CD4-positive, alpha-beta T cell treated with Interleukin-17A for 1 hour (primary cell): ENCODE results near the gene FCSK.
"Not testable (repeated sequence)": the region's sequence is repeated elsewhere in the genome, so short reads cannot be mapped to it uniquely, and the experiment has no call there.

Experiments
- DNase-seq: peaks from one replicate; pipeline ENCODE4 v3.0.0-alpha.2; 2020

FCSK gene

DNA sequence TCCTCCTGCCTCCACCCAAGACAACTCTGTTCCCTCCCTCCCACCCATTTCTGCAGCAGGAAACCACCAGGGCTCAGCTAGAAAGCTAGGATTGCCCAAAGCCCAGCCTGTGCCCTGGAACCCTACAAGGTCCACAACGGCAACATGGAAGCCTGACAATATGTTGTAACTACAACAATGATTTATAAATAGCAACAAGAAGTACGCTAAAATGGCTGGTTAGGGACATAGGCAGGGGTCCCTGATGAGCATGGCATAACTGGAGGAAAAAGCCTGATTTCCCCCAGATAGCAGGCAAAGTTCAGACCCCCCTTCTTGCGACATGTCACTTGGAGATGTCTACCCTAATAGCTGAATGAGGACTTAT is 22.1 kb upstream of the FCSK start:
- DNase-seq, result no peak

DNA sequence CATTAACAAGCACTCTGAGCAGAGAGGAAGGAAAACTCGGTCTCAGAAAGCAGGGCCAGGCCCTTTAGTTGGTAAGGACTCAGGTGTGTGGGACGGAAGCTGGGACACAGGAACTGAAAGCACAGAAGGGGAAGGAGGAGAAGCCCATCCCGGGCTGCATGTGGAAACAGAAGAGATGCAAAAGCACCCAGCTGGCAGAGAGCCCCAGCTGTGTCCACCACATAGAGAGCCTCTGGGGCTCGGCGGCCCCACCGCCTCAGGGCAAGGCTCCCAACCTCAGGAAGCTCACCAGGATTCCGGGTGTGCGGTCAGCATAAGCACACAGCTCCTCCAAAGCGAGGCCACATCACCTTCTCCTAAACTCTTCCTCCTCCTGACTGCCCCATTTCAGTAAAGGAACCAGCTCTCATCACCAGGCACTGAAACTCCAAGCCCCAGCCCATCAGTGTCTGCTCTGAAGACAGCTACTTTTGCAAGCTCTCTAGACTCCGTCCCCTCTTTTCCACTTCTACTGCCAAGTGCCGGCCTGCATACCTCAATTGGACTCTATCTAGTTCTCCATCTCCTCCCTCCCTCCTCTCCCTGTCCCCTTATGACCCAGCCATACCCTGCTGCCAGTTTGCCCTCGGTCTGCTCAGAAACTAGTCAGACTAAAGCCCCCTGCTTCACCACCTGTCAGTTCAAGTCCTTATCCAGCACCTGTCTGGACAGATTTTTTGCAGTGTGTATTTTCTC is 21.5 kb upstream of the FCSK start:
- DNase-seq, result no peak

DNA sequence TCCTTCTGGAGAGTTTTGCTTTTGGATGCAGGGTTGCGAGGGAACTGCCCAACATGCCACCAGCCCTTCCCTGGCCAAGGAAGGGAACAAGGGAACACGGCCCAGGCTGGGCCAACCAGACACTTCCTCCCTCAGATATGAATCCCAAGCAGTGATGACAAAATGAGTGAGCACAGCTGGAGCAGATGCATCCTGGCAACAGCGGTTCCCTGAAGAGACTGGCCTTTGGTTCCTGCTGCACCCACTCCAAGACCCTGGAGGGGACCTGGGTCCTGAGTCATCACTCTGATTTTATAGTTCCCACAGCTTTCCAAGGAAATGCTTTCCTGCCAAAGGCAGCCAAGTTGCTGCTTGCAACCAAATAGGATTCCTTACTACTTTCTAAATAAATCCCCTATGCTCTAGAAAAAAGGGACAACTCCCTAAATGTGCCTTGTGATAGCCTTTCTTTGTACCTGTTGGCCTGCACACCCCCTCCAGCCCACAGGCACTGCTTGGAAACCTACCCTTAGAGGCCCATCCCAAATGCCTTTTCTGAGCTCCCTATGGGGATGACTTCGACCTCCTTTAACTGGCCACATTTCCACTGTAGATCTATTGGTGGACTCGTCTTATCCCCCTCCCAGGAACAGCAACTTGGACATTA is 20.8 kb upstream of the FCSK start:
- no peak for DNase-seq

DNA sequence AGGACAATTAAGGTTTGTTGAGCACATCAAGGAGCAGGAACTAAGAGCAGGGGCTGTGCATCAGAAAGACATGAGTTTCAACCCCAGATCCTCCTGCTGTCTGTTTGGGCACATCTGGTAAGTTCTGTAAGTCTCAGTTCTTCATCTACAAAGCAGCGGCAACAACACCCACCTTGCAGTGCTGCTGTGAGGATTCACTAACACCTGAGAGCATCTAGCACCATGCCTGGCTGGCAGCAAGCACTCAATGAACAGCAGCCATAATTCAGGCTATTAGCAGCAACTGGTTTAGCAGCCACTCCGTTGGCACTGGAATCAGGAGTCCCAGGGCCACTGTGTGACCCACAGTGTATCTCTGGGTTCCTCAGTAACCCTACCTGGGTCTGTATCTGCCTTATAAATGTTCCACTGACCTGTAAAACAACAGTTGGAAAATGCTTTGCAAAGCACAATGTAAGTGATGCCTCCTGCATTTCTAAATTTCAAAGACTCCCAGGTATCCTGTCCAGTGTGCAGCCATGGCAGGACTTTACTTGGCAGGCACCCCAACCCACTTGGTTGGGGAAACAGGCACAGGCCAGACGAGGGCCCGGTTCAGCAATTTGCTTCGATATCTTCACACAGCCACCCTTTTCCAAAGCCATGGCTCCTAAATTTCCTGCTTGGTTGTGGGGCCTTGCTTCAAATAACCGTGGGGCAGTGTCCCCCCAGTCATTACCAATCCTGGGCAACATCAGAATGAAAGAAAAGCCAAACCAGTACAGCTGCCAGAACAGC is 19.7 kb upstream of the FCSK start:
- DNase-seq, result no peak

DNA sequence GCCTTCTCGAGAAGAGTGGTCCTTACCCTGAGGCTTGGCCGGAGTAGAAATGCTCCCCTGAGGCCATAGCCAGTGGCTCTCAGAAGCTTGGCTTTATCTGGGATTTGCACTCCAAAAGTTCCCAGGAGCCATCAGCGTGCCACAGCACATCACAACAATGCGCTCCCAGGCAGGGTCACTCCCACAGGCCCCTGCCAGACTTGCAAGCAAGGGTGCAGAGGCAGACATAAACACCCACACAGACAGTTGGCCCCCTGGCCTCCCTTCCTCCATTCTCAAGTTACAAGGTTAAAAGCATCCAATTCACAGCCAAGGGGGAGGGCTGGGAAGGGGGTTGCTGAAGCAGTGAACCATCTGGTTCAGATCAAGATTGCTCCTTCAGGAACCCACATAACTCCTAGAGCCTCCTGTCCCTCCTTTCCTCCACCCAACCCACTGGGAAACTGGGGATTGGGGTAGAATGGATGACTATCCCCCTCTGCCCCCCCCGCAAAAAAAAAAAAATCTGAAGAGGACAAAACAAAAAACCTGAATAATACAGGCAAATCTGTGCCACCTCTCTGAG is 17.3 kb upstream of the FCSK start:
- no peak for DNase-seq

DNA sequence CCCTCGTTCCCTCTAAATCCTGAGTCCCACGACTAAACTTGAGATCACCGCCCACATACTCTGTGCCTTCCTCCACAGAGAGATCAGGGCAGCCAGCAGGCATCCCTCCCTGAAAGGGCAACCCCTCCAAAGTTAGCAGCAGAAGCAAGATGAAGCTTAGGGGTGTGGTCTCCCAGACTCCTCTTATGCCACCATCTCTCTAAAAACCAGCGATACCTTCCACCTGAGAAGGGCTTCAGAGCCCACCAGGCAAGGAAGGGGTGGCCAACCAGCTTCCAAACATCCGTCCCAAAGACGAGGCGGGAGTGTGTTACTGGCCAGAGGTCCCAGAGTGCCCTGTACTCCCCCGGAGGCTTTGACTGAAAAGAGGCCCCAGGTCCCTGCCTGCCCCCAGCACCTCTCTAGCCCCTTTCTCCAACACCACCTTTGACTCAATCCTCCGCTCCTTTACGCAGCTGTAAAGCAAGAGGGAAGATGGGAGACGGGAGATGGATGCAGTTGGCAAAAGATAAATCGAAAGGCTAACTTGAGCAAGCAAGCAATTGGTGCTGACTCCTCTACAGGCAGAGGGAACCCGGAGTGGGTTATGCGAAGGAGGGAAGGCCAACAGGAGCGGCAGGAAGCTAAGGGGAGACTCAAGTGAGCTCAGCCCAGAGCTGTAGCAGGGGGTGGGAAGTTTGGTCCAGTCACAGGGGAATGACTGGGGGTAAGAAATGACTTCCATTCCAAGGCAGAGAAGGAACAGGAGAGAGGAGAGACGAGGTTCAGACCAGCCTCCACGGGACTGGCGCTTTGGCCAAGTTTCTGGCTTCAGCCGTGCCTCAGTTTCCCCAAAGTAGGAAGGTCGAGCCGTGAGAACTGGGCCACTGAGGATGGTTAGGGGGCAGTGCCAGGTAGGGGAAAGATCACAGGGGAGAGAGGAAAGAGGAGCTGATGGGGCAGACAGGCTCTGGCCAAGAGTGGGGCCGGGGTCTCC is 16.5 kb upstream of the FCSK start:
- DNase-seq, result no peak

DNA sequence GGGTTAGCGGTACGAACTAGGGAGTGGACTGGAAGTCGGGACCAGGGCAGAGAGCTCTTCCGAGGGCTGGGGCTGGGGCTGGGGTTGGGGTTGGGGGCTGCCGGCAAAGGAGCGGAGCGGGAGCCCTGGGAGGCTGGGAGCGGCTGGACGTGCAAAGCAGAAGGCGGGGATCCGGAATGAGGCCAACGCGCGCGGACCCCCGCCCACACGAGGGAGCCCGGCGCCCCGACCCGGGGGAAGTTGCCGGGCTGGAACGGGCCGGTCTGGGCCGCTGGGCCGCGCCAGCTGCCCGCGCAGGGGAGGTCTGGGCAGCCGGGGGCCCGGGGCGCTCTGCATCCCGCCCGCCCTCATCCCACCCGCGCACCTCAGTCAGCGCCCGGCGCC is 15.8 kb upstream of the FCSK start:
- no peak for DNase-seq

DNA sequence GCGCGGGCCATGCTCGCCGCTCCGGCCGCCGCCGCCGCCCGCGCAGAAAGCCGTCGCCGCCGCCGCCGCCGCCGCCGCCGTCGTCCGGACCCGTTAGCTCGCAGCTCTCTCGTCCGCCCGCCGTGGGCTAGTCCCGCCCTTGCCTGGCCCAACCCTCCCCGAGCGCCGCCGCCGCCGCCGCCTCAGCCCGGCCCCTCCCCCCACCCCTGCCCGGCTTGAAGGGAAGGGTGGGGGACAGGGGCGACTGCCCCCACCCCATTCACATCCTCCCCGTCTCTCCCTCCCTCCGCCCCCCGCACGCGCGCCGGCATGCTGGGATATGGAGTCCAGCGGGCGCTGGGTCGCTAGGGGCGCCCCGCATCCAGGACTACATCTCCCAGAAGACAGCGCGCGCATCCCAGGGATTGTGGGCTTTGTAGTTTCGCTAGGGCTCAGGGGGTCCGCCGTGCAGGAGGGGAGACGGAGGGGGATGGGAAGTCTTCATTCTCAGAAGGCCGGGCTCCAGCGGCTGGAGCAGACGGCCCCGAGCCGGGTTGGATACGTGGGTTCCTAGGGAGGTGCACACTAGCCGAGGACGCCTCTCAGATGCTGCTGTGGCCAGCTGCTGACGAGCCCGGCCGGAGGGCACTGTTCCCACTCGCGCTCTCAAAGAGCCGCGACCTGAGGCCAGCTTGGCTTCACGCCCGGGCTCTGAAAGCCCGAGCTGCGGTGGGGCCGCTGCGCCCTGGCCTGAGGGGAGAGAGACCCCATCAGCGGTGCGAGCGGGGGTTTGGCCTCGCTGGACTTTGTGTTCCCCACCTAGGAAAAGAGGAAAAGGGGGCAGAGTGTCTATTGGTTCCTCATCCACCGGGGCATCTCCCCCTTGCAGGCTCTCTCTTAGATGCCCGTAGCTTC is 15.2 kb upstream of the FCSK start, which contains the start of gene ST3GAL2:
Gene ST3GAL2 (minus strand): TSS at position 132 of the 894 bp plus-strand sequence. CDS start 40,570 bp downstream, outside the sequence.
- DNase-seq, result peak; percentile 96

DNA sequence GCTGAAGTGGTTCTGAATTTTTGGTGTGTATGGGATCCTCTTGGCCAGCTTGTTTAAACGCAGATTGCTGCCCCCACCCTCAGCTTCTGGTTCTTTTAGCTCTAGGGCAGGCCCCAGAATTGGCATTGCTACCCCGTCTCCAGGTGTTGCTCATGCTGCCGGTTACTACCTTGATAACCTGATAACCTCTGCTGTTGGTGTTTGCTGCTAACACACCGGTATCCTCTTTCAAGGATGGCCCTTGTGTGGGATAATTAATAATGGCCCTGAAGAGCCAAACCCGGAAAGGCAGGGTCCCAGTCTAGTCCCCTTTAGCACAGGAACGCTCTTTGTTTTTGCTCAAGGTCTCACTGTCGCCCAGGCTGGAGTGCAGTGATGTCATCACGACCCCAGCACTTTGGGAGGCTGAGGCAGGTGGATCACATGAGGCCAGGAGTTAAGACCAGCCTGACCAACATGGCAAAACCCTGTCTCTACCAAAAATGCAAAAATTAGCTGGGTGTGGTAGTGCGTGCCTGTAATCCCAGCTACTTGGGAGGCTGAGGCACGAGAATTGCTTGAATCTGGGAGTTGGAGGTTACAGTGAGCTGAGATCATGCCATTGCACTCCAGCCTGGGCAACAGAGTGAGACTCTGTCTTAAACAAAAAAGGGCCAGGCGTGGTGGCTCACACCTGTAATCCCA is 14.2 kb upstream of the FCSK start:
- DNase-seq, result no peak

DNA sequence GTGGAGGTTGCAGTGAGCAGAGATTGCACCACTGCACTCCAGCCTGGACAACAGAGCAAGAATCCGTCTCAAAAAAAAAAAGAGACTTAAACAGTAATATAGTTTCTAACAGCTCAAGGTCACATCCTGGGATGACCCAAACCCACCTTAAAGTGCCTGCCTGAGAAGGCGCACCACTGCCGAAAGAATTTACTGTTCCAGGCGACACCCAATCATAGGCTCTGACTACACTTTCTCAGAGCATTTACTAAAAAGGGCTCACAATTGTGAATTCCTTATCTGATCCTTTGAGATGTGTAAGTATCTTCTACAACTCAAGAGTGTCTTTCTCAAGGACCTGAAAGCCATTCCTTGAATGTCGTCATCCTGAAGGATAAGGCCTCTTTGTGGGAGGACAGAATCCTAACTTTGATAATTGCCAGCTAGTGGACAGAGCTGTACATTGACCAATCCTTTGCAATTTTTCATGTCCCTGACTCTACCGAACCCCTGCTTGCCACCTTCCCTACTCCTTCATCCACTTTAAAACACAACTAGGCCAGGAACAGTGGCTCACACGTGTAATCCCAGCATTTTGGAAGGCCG is 12.9 kb upstream of the FCSK start:
- no peak for DNase-seq

DNA sequence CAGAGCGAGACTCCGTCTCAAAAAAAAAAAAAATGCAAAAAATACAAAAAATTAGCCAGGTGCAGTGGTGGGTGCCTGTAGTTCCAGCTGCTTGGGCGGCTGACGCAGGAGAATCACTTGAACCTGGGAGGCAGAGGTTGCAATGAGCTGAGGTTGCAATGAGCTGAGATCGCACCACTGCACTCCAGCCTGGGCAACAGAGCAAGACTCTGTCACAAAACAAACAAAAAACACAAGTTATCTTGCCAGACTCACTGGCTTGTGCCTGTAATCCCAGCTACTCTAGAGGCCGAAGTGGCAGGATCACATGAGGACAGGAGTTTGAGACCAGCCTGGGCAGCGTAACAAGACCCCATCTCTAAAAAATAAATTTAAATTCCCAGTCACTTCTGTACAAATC is 12.1 kb upstream of the FCSK start:
- no peak for DNase-seq

DNA sequence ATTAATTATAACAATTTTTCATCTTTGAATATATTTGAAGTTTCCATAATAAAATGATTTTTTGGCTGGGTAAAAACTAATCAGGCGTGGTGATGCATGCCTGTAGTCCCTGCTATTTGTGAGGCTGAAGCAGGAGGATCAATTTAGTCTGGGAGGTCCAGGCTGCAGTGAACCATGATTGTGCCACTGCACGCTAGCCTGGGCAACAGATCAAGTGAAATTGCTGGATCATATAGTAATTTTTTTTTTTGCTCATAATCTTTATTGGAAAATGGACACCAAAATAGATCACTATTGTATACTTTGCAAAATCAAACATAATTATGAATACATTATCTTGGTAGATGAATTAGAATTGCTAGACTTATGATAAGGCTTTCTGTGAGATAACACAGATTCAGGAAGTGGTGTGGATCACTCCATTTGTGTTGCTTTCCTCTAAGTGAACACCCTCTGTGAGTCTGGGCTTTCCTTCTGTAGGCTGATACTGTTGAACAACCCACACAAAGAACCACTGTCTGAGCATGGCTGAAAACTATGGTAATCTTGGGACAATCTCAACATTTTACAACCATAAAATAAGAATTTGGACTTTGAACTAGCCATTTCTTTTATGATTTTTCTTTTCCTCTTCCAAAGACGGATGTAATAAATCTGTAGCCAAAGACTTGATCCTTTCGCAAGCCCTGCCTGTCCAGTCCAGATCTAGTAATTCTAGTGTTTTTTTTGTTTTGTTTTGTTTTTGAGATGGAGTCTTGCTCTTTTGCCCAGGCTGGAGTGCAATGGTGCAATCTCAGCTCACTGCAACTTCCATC is 9.9 kb upstream of the FCSK start:
- DNase-seq, result no peak

DNA sequence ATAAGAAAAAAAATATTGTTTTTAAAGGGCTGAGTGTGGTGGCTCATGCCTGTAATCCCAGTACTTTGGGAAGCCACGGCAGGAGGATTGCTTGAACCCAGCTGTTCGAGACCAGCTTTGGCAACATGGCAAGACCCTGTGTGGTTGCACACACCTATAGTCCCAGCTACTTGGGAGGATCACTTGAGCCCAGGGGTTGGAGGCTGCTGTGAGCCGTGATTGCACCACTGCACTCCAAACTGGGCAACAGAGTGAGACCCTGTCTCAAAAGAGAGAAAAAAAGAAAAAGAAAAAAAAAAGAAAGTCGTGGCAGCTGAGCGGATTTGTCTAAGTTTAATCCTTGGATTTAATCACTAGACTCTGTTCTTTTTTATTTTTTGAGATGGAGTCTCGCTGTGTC is 6.3 kb upstream of the FCSK start:
- no peak for DNase-seq

DNA sequence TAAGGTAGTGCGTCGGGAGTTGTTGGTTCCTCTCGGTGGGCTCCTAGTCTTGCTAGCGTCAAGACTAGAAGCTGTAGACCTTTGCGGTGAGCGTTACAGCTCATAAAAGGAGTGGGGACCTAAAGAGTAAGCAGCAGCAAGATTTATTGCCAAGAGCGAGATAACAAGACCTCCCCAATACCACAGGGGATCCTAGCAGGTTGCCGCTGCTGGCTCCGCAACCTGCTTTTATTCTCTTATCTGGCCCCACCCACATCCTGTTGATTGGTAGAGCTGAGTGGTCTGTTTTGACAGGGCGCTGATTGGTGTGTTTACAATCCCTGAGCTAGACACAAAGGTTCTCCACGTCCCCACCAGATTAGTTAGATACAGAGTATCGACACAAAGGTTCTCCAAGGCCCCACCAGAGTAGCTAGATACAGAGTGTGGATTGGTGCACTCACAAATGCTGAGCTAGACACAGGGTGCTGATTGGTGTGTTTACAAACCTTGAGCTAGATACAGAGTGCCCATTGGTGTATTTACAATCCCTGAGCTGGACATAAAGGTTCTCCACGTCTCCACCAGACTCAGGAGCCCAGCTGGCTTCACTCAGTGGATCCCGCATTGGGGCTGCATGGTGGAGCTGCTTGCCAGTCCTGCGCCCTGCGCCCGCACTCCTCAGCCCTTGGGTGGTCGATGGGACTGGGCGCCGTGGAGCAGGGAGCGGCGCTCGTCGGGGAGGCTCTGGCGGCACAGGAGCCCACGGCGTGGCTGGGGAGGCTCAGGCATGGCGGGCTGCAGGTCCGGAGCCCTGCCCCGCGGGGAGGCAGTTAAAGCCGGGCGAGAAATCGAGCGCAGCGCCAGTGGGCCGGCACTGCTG is 4.0 kb upstream of the FCSK start:
- not testable (repeated sequence) for DNase-seq

DNA sequence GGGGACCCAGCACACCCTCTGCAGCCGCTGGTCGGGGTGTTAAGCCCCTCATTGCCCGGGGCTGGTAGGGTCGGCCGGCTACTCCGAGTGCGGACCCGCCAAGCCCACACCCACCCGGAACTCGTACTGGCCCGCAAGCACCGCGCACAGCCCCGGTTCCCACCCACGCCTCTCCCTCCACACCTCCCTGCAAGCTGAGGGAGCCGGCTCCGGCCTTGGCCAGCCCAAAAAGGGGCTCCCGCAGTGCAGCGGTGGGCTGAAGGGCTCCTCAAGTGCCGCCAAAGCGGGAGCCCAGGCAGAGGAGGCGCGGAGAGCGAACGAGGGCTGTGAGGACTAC is 3.4 kb upstream of the FCSK start:
- not testable (repeated sequence) for DNase-seq

DNA sequence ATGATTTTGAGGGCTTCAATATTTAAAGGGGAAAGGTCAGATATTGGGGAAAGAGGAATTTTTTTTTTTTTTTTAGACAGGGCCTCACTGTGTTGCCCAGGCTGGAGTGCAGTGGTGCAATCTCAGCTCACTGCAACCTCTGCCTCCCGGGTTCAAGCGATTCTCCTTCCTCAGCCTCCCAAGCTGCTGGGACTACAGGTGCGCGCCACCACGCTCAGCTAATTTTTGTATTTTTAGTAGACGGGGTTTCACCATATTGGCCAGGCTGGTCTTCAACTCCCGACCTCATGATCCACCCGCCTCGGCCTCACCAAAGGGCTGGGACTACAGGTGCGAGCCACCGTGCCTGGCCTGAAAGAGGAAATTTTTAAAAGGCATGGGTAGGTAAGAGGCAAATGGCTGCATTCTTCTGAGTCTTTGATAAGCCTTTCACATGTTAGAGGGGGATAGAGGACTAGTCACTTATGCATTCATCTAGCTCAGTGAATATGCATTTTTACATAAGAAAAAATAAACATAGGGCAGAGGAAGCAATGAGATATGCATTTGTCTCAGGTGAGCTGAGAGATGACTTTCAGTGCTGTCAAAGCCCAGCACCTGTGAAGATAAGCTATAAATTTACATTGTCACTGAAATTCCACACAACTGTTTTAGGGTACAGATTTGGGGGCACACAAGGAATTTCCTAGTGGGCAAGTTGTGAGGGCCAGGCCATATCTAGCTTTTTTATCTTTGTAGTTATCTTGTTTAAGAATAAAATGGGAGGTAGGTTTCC is 1.1 kb upstream of the FCSK start:
- DNase-seq, result no peak

DNA sequence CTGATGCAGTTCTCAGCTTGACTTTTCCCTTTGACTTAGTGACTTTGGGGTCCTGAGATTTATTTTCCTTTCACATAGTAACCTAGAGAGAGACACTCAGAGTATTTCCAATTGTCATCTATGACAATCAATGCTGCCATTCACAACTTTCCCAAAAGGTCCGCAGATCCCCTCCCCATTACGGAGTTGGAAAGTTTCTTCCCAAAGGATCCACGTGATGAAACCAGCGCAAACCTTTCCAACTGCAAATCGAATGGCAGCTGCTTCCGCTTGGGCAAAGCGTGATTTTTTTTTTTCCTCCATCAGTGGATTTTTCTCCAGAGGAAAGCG is 538 bp upstream of the FCSK start:
- DNase-seq, result no peak

DNA sequence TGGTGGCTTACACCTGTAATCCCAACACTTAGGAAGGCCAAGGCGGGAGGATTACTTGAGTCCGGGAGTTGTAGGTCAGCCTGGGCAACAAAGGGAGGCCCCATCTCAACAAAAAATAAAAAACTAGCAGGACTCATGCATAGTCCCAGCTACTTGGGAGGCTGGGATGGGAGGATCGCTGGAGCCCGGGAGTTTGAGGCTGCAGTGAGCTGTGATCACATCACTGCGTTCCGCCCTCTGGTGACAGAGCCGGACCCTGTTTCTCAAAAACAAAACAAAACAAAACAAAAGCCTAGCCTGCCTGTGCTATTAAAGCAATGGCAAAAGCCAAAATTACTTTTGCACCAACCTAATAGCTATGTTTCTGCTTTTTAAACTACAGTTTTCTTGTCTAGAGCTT is 1.5 kb downstream of the FCSK start:
- DNase-seq, result no peak
